ENCODE data around the gene CHRM4. TPM values are rescaled to one million over a fixed set of nuclear protein-coding genes. Genes with fewer than 3 reads are reported as not detected.

Gene CHRM4
- total RNA-seq, 1 donor from 2014 or later: 0.35 TPM

- no peak for TF ChIP-seq CTCF (IDR thresholded peaks at IDR 0.05)
- intact Hi-C loops (cut with DNase I): no loop called here
- H3K4me1 ChIP-seq: peaks cover 23% of the 10 kb centered on the region
- H3K36me3 ChIP-seq: no peaks in the 10 kb centered on the region
- ATAC-seq (peak; percentile 19), DNase-seq (no peak)
- H3K4me3 ChIP-seq: no peak overlapping the region
- peaks cover 65% of the 10 kb centered on the region for H3K27me3 ChIP-seq
- no peak overlapping the region for H3K27ac ChIP-seq
- H3K9me3 ChIP-seq: no peaks in the 10 kb centered on the region
Measured at GRCh38 chr11:46387919-46388618, 3.5 kb downstream of the CHRM4 start.

- Histone ChIP-seq H3K9me3 (no peaks in the 10 kb centered on the region), H3K27ac (no peak overlapping the region), H3K4me3 (no peak overlapping the region), H3K36me3 (no peaks in the 10 kb centered on the region), H3K4me1 (peaks cover 23% of the 10 kb centered on the region), H3K27me3 (peaks cover 65% of the 10 kb centered on the region)
- DNase-seq (no peak), ATAC-seq (no peak)
- TF ChIP-seq CTCF (IDR thresholded peaks at IDR 0.05): no peak
- intact Hi-C loops (cut with DNase I): no loop called here
Measured at GRCh38 chr11:46387456-46387855, 4.1 kb downstream of the CHRM4 start.

- H3K4me3 ChIP-seq: no peak overlapping the region
- no peaks in the 10 kb centered on the region for H3K9me3 ChIP-seq
- TF ChIP-seq CTCF (IDR thresholded peaks at IDR 0.05): no peak
- intact Hi-C loops (cut with DNase I): no loop called here
- H3K36me3 ChIP-seq: no peaks in the 10 kb centered on the region
- ATAC-seq: no peak
- peaks cover 30% of the 10 kb centered on the region for H3K4me1 ChIP-seq
- DNase-seq: no peak
- no peak overlapping the region for H3K27ac ChIP-seq
- peaks cover 59% of the 10 kb centered on the region for H3K27me3 ChIP-seq
Measured at GRCh38 chr11:46386674-46387073, 4.9 kb downstream of the CHRM4 start.

GRCh38 chr11:46386005-46386578 is 5.5 kb downstream of the CHRM4 start:
- intact Hi-C loops (cut with DNase I): no loop called here
- DNase-seq (no peak), ATAC-seq (no peak)
- peaks cover 30% of the 10 kb centered on the region for H3K4me1 ChIP-seq
- no peak overlapping the region for H3K4me3 ChIP-seq
- no peaks in the 10 kb centered on the region for H3K9me3 ChIP-seq
- no peak for TF ChIP-seq CTCF (IDR thresholded peaks at IDR 0.05)
- H3K36me3 ChIP-seq: no peaks in the 10 kb centered on the region
- H3K27me3 ChIP-seq: peaks cover 55% of the 10 kb centered on the region
- no peak overlapping the region for H3K27ac ChIP-seq

- intact Hi-C loops (cut with DNase I): no loop called here
- H3K36me3 ChIP-seq: no peaks in the 10 kb centered on the region
- H3K4me1 ChIP-seq: peaks cover 27% of the 10 kb centered on the region
- H3K4me3 ChIP-seq: no peak overlapping the region
- no peak overlapping the region for H3K27ac ChIP-seq
- no peaks in the 10 kb centered on the region for H3K9me3 ChIP-seq
- ATAC-seq (no peak), DNase-seq (no peak)
- TF ChIP-seq CTCF (IDR thresholded peaks at IDR 0.05): no peak
- H3K27me3 ChIP-seq: peaks cover 48% of the 10 kb centered on the region
Measured at GRCh38 chr11:46385169-46386004, 6.2 kb downstream of the CHRM4 start.
